AG04450 (cell line): Measurements from ENCODE around the gene ALDH16A1. TPM values are rescaled to one million over a fixed set of nuclear protein-coding genes. Genes with fewer than 3 reads are reported as not detected.

Source experiments
- CTCF ChIA-PET: fragments of 300-600, 350-600 bp; formaldehyde crosslinking; extraction: SDS; loops from one replicate; lab custom pipeline; 2022; ENCODE audit warnings: antibody characterized with exemption, inconsistent platforms; lab: Charles Lee
- POLR2A ChIA-PET: fragments of 350-600 bp; formaldehyde crosslinking; extraction: SDS; loops from one replicate; lab custom pipeline; 2021; ENCODE audit warnings: antibody characterized with exemption, inconsistent platforms; lab: Yijun Ruan, JAX
- DNase-seq: peaks from one replicate; pipeline ENCODE4 v3.0.0-alpha.2; 2011; ENCODE audit warnings: low read depth, low spot score
- H3K27ac ChIP-seq: one replicate; pipeline ENCODE4 v1.5.1; 2012; ENCODE audit warnings: low read depth, low read length, control low read depth
- H3K27me3 ChIP-seq: one replicate; pipeline ENCODE4 v1.6.0; 2012; ENCODE audit warnings: low read length; ENCODE audit not compliant: control insufficient read depth, insufficient read depth
- H3K4me3 ChIP-seq: 2 replicates; pipeline ENCODE4 v1.5.1; 2011; ENCODE audit warnings: mild to moderate bottlenecking, low read depth, low read length, control low read depth
- H3K9me3 ChIP-seq: 2 replicates; pipeline ENCODE4 v1.5.1; 2012; ENCODE audit warnings: low read length; ENCODE audit not compliant: control insufficient read depth, insufficient read depth
- polyA plus RNA-seq: library from polyadenylated mRNA; depleted of rRNA; stranded (reverse); fragments of >200 nt; gene quantifications from 2 replicates; pipeline ENCODE4 v1.2.3, GENCODE V29; 2011
- TF ChIP-seq, protein P1 (sequence below): IDR thresholded peaks from 2 replicates; pipeline ENCODE4 v1.5.1; 2011; ENCODE audit warnings: low read depth, low read length, control low read depth, inconsistent platforms

The ALDH16A1 gene
- polyA plus RNA-seq, 1 experiment: 4.1 TPM

DNA sequence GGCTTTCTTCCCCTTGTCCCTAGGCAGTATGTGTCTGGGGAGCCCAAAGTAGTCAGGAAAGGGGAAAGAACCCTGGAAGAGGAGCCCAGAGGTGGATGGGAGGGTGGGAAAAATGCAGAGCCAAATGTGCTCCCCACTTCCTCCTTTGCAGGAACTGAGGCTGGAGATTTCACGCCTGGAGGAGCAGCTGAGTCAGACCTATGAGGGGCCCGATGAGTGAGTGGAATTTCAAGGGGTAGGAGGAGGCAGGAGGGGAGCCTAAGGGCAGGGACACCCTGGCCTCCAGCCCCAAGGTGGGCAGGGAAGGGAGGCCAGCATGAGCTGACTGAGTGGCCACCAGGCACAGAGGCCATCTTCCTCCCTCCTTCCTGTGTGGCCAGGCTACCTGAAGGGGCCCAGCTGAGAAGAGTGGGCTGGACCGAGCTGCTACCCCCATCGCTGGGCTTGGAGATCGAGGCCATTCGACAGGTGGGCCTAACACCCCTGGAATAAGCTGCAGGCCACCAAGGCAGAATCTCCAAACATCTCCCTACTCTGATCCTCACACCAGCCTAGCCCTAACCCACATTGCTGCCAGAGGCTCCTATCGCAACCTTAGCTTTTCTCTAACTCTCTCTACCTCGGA is 44.1 kb upstream of the ALDH16A1 start:
- Histone ChIP-seq H3K27me3 (peaks cover 22% of the 10 kb centered on the region), H3K4me3 (no peak overlapping the region), H3K27ac (no peak overlapping the region), H3K9me3 (no peaks in the 10 kb centered on the region)
- TF ChIP-seq, protein P1, sequence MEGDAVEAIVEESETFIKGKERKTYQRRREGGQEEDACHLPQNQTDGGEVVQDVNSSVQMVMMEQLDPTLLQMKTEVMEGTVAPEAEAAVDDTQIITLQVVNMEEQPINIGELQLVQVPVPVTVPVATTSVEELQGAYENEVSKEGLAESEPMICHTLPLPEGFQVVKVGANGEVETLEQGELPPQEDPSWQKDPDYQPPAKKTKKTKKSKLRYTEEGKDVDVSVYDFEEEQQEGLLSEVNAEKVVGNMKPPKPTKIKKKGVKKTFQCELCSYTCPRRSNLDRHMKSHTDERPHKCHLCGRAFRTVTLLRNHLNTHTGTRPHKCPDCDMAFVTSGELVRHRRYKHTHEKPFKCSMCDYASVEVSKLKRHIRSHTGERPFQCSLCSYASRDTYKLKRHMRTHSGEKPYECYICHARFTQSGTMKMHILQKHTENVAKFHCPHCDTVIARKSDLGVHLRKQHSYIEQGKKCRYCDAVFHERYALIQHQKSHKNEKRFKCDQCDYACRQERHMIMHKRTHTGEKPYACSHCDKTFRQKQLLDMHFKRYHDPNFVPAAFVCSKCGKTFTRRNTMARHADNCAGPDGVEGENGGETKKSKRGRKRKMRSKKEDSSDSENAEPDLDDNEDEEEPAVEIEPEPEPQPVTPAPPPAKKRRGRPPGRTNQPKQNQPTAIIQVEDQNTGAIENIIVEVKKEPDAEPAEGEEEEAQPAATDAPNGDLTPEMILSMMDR: no peak
- ChIA-PET POLR2A (no interaction called here), CTCF (interaction anchor here (0.6 kb wide), 1 partner anchor 415 kb away, joined by 4 read pairs; the partner anchor contains the start of gene RUVBL2)
- no peak for DNase-seq

DNA sequence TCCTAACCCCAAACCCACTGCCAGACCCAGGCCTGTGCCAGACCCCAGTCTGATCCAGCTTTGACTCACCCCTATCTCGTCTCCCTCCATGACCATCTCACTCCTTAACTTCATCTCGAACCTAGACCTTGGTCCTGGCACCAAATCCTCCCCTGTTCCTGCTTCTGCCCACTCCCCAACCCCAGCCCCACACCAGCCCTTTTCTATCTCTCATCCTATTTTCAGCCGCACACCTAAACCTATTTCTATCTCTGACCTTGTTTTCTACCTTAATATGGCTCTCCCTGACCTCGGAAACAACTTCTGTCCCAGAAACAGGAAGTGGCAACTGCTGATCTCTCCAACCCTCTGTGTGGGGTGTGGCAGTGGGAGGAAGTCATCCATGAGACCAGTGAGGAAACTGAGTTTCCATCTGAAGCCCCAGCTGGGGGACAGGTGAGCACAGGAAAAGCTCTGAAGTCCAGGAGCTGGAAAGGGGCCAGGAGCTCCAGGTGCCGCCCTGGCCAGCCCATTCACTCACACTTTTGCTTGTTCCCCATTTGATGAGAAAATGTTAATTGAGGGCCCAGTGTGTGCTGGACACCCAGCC is 43.5 kb upstream of the ALDH16A1 start:
- Histone ChIP-seq H3K27me3 (peaks cover 22% of the 10 kb centered on the region), H3K9me3 (no peaks in the 10 kb centered on the region), H3K27ac (no peak overlapping the region), H3K4me3 (no peak overlapping the region)
- POLR2A ChIA-PET: no interaction called here
- CTCF ChIA-PET: no interaction called here
- TF ChIP-seq, protein P1: no peak
- no peak for DNase-seq

DNA sequence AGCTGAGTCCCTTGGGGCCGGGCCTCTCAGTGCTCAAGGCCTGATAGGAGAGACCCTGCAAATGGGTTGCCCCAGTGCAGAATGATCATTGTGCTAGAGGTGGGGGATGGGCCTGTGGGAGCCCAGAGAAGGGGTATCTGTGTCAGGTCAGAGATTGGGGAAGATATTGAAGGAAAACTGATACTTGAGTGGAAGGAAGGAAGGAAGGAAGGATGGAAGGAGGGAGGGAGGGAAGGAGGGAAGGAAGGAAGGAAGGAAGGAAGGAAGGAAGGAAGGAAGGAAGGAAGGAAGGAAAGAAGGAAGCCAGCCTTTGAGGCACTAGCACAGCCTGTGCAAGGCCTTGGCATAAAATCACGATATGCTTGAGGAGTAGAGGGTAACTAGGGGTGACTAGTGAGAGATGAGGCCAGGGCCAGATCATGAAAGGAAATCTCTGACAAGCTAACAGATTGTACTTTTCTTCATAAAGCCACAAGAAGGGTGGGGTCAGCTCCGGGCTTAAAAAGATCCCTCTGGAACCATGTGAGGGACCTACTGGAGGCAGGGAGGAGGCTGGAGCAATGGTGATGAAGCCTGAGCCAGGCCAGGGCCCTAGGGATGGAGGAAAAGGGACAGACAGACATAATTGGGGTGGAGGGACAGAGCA is 41.2 kb upstream of the ALDH16A1 start:
- Histone ChIP-seq H3K4me3 (no peak overlapping the region), H3K27ac (no peak overlapping the region), H3K9me3 (no peaks in the 10 kb centered on the region), H3K27me3 (peaks cover 28% of the 10 kb centered on the region)
- ChIA-PET CTCF (interaction anchor here (1.0 to 1.2 kb wide), 2 partner anchors 21 to 185 kb away, joined by 3 to 4 read pairs; no protein-coding TSS in a partner anchor), POLR2A (no interaction called here)
- DNase-seq: no peak
- TF ChIP-seq, protein P1: no peak

DNA sequence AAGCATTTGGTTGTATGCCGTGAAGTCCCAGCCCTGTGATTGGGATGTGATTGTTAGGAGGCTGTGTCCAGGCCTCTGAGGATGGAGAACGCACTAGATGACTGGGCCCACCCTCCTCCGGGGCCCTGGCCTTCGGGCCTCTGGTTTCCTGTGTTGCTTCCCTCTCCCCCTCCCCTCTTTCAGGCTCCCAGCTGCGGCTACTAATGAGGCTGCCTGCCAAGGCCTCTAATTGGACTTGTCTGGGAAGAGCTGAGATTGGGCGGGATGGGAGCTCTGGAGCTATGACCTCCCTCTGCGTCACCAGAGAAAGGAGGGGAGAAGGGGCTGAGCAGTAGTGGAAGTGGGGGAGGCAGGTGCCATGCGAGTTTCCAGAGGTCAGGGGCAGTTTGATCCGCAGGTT is 39.7 kb upstream of the ALDH16A1 start:
- POLR2A ChIA-PET: no interaction called here
- Histone ChIP-seq H3K27ac (no peak overlapping the region), H3K4me3 (no peak overlapping the region), H3K9me3 (no peaks in the 10 kb centered on the region), H3K27me3 (peaks cover 33% of the 10 kb centered on the region)
- TF ChIP-seq, protein P1: no peak
- DNase-seq: no peak
- CTCF ChIA-PET: no interaction called here

DNA sequence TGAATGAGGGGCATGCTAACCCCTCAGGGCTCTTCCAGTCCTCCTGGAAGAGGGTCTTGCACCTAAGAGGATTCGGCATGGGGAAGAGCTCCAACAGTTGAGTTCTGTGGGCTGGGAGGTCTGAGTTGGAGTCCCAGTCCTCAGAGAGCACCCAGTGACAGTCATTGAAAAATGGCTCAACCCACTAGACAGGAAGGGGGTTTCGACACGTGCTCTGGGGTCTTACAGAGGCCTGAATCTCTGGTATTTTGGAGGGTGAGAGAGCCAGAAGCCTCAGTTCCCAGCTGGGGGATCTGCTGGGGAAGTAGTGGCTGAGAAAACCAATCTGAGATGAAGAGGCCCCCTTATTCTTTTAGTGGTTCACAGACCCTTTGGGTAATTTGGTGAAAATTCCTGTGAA is 38.8 kb upstream of the ALDH16A1 start:
- TF ChIP-seq, protein P1: no peak
- H3K4me3 ChIP-seq: no peak overlapping the region
- ChIA-PET POLR2A (no interaction called here), CTCF (no interaction called here)
- peaks cover 35% of the 10 kb centered on the region for H3K27me3 ChIP-seq
- DNase-seq: no peak
- H3K9me3 ChIP-seq: no peaks in the 10 kb centered on the region
- no peak overlapping the region for H3K27ac ChIP-seq
